Renal pelvis (tissue), 4 donors: ENCODE data around the gene CLK1. TPM values are rescaled to one million over a fixed set of nuclear protein-coding genes. Genes with fewer than 3 reads are reported as not detected.
A peak's percentile ranks its signal among the peaks of the same experiment; 100 is the strongest.
"Not testable (repeated sequence)": the region's sequence is repeated elsewhere in the genome, so short reads cannot be mapped to it uniquely, and the experiment has no call there.

Experiments
- DNase-seq: peaks from one replicate; pipeline ENCODE4 v3.0.0-alpha.2; 2013
- polyA plus RNA-seq, 3 donors: library from polyadenylated mRNA; unstranded; fragments of 120-200 nt; gene quantifications; one replicate each; pipeline ENCODE4 v1.2.1, GENCODE V29; 2013; ENCODE audit not compliant: insufficient read length in 3 of 3

Gene CLK1
- polyA plus RNA-seq, 3 donors = 213 to 296 (median 288) TPM

- no peak for DNase-seq
These were observed 42.7 kb downstream of the CLK1 start for GRCh38 chr2:200821686-200822245.

DNA sequence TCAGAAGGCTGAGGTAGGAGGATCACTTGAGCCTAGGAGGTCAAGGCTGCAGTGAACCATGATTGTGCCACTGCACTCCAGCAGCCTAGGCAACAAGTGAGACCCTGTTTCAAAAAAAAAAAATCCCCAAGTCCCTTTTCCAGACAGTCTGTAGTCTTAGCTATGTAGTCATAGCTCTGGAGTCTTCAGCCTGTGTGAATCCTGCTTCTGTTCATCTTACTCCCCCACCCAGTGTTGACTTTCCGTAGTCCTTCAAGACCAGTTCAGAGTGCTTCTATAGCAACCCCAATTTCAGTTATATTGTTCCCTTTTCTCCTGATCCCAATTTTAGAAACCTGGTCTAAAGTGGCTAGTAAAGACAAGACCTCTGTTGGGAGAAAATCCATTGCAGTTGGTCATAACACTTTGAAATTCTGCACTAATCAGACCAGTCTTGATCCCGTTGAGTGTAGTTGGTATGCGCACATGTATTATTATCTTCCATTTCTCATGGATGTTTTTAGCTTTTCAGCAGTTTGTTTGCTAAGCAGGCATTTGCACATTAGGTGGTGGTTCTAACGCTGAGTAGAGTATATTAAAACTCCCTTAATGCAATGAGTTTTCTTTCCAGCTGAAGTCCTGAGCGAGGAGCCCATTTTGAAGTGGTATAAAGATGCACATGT lies 43.8 kb downstream of the CLK1 start:
- DNase-seq = no peak

GRCh38 chr2:200818732-200819131 lies 45.7 kb downstream of the CLK1 start:
- not testable (repeated sequence) for DNase-seq

DNA sequence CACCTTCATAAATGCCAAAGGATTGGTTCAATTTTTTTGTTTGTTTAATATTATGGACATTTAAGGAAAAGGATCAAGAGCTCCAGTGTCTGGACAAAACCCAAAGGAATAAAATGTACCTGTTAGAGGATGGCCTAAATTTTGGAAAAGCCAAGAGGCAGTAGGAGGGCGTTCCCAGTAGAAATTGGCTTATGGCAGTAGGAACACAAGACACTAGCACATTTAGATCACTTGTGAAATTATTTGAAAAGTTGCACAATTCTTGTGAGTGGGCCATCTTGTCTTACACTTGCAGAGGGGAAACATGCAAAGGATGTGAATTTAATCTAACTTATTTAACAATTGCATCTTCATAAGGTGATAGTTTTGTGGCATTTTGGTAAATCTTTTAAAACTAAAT lies 49.5 kb downstream of the CLK1 start:
- no peak for DNase-seq

- no peak for DNase-seq
These were observed 50.1 kb downstream of the CLK1 start for GRCh38 chr2:200814276-200814815.

- DNase-seq = peak; percentile 79
These were observed 52.1 kb downstream of the CLK1 start for GRCh38 chr2:200812122-200813022.

GRCh38 chr2:200811333-200812121 lies 52.9 kb downstream of the CLK1 start, which contains the start of gene BZW1:
Gene BZW1 (plus strand): TSS chr2:200811910. CDS start chr2:200813218, 1,308 bp downstream.
- peak; percentile 97 for DNase-seq

DNA sequence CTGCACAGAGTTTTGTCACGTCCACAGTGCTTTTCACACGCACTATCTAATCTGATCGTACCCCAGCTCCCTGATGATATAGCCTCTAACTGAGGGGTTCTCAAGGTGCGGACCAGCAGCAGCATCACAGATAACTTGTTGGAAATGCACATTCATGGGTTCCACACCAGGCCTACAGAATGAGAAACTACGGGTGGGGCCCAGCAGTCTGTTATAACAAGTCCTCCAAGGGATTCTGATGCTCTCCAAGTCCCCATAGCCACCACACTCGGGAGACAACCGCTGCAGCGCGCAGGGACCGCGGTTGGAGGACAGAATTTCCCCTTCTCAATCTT lies 53.5 kb downstream of the CLK1 start:
- no peak for DNase-seq

- no peak for DNase-seq
These were observed 54.0 kb downstream of the CLK1 start for GRCh38 chr2:200810252-200810997.

GRCh38 chr2:200809506-200810251 lies 54.8 kb downstream of the CLK1 start:
- no peak for DNase-seq

Other genes starting within 250 kb of the CLK1 start
- gene BZW1, start 52.7 kb downstream of the CLK1 start, polyA plus RNA-seq = 100 to 1,000 TPM; 221 to 253 (median 245) TPM
- 10 to 100 TPM; 41.5 to 71.8 (median 66.6) TPM for gene PPIL3, start 24.4 kb upstream of the CLK1 start, polyA plus RNA-seq
- gene NIF3L1, start 24.7 kb upstream of the CLK1 start, polyA plus RNA-seq = 10 to 100 TPM; 41.5 to 45.5 (median 45.3) TPM
- 10 to 100 TPM; 25.6 to 37.1 (median 34.0) TPM for gene ORC2, start 99.0 kb upstream of the CLK1 start, polyA plus RNA-seq
- gene HYCC2, start 207.0 kb upstream of the CLK1 start, polyA plus RNA-seq = 10 to 100 TPM; 10.0 to 17.8 (median 16.3) TPM
- 100 to 1,000 TPM in 2 of 3 donors, 10 to 100 TPM in 1; 97.3 to 119 (median 106) TPM for gene NDUFB3, start 207.3 kb upstream of the CLK1 start, polyA plus RNA-seq